Breast epithelium (tissue), 3 donors: ENCODE measurements around the gene CENPS.

Experiments
- POLR2A ChIP-seq: fragments of 450-650 bp; IDR thresholded peaks from one replicate; pipeline ENCODE4 v1.6.1; 2016; ENCODE audit warnings: antibody characterized with exemption, mild to moderate bottlenecking, moderate library complexity
- POLR2AphosphoS5 ChIP-seq, 3 donors: sonication (generic); formaldehyde crosslinking; IDR thresholded peaks; one replicate each; pipeline ENCODE4 v1.6.1; 2017; ENCODE audit warnings: antibody characterized with exemption in 3 of 3
- TF ChIP-seq, protein P1 (sequence below), 3 donors: fragments of 450-650 bp; IDR thresholded peaks; one replicate each; pipeline ENCODE4 v1.5.1; 2016 to 2017; ENCODE audit warnings: antibody characterized with exemption in 3 of 3, mild to moderate bottlenecking in 3 of 3, moderate library complexity in 3 of 3

DNA sequence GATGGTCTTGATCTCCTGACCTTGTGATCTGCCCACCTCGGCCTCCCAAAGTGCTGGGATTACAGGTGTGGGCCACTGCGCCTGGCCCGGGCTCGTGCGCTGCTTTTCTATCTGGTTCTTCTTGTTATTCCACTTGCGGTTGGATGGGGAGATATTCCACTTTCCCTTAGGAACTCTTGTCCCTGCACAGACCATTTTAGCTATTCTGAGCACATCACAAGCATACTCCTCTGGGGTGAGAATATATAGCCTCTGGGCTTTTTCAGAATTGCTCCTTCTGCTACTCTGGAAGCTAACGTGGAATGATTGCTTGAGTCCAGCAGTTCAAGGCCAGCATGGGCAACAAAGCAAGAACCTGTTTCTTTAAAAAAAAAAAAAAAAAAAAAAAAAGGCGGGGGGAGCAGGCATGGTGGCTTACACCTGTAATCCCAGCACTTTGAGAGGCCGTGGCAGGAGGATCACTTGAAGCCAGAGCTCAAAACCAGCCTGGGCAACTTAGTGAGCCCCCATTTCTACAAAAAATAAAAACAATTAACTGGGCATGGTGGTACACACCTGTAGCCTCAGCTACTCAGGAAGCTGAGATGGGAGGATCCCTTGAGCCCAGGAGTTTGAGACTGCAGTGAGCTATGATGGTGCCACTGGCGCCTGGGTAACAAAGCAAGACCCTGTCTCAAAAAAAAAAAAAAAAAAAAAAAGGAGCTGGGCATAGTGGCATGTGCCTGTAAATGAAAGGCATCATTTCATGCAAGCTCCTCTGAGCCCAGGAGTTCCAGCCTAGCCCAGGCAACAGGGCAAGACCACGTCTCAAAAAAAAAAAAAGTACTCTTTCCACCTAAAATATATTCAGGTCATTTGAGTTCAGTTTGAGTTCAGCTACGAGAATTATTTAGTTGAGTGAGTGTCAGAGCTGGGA, 43.2 kb upstream of the CENPS start:
- no peak for TF ChIP-seq POLR2AphosphoS5 (IDR thresholded peaks at IDR 0.05)
- TF ChIP-seq, protein P1, sequence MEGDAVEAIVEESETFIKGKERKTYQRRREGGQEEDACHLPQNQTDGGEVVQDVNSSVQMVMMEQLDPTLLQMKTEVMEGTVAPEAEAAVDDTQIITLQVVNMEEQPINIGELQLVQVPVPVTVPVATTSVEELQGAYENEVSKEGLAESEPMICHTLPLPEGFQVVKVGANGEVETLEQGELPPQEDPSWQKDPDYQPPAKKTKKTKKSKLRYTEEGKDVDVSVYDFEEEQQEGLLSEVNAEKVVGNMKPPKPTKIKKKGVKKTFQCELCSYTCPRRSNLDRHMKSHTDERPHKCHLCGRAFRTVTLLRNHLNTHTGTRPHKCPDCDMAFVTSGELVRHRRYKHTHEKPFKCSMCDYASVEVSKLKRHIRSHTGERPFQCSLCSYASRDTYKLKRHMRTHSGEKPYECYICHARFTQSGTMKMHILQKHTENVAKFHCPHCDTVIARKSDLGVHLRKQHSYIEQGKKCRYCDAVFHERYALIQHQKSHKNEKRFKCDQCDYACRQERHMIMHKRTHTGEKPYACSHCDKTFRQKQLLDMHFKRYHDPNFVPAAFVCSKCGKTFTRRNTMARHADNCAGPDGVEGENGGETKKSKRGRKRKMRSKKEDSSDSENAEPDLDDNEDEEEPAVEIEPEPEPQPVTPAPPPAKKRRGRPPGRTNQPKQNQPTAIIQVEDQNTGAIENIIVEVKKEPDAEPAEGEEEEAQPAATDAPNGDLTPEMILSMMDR (IDR thresholded peaks at IDR 0.05), result no peak
- TF ChIP-seq POLR2A, result no peak
